IMR-90 (cell line): ENCODE data around the gene ADGRA1. TPM values are rescaled to one million over a fixed set of nuclear protein-coding genes. Genes with fewer than 3 reads are reported as not detected.
A peak's percentile ranks its signal among the peaks of the same experiment; 100 is the strongest.

Source experiments
- ATAC-seq: fragments of 200-7000 bp; cut with Tn5 transposase; 2 replicates; pipeline ENCODE4 v1.9.1; 2020; ENCODE audit warnings: low read depth, mild to moderate bottlenecking, moderate library complexity
- BruUV-seq: library from RNA; stranded (reverse); fragments of 400-500 nt; replicated peaks from 2 replicates; lab custom pipeline; 2021; lab: Mats Ljungman, UMichigan
- CTCF ChIA-PET: fragments of 300-600 bp; formaldehyde crosslinking; extraction: SDS; loops from one replicate; lab custom pipeline; 2021; ENCODE audit warnings: antibody characterized with exemption; lab: Yijun Ruan, JAX
- POLR2A ChIA-PET: fragments of 300-600 bp; sonication (Branson Sonifier 250); formaldehyde crosslinking; loops from one replicate; lab custom pipeline; 2022; ENCODE audit warnings: antibody characterized with exemption; ENCODE audit not compliant: unreplicated experiment; lab: Charles Lee
- DNase-seq: peaks from one replicate; pipeline ENCODE4 v3.0.0; 2013
- H2AFZ ChIP-seq: replicated peaks from 2 replicates; pipeline ENCODE3; 2013; ENCODE audit warnings: low read length, mild to moderate bottlenecking; ENCODE audit not compliant: poor library complexity
- H2AK5ac ChIP-seq: 2 replicates; pipeline ENCODE4 v1.6.1; 2013; ENCODE audit warnings: low read depth, low read length, inconsistent platforms
- H2AK9ac ChIP-seq: replicated peaks from 2 replicates; pipeline ENCODE3; 2013; ENCODE audit warnings: mild to moderate bottlenecking, low read depth, low read length, moderate library complexity; ENCODE audit not compliant: poor library complexity
- H2BK120ac ChIP-seq: 2 replicates; pipeline ENCODE4 v1.6.1; 2013; ENCODE audit warnings: low read depth, low read length, inconsistent platforms
- H2BK15ac ChIP-seq: 3 replicates; pipeline ENCODE4 v1.6.1; 2013; ENCODE audit warnings: low read depth, low read length, inconsistent platforms
- H2BK20ac ChIP-seq: 2 replicates; pipeline ENCODE4 v1.6.1; 2013; ENCODE audit warnings: low read depth, mild to moderate bottlenecking, inconsistent platforms, low read length, moderate library complexity
- H2BK5ac ChIP-seq: 2 replicates; pipeline ENCODE4 v1.6.1; 2013; ENCODE audit warnings: mild to moderate bottlenecking, low read depth, low read length, inconsistent platforms; ENCODE audit not compliant: poor library complexity, severe bottlenecking
- H3K14ac ChIP-seq: replicated peaks from 2 replicates; pipeline ENCODE4 v1.6.1; 2013; ENCODE audit warnings: low read depth, low read length, inconsistent platforms
- H3K18ac ChIP-seq: 2 replicates; pipeline ENCODE4 v1.6.1; 2013; ENCODE audit warnings: low read depth, low read length, control low read depth
- H3K23ac ChIP-seq: 2 replicates; pipeline ENCODE4 v1.6.1; 2013; ENCODE audit warnings: low read depth, low read length, inconsistent platforms
- H3K27ac ChIP-seq: 2 replicates; pipeline ENCODE4 v1.5.1; 2013; ENCODE audit warnings: mild to moderate bottlenecking, control low read depth, low read length; ENCODE audit not compliant: insufficient read depth
- H3K27me3 ChIP-seq: 2 replicates; pipeline ENCODE4 v1.6.1; 2013; ENCODE audit warnings: low read length; ENCODE audit not compliant: control insufficient read depth, insufficient read depth
- H3K36me3 ChIP-seq: 2 replicates; pipeline ENCODE4 v1.6.1; 2013; ENCODE audit warnings: low read length, mixed read lengths; ENCODE audit not compliant: control insufficient read depth, insufficient read depth
- H3K4ac ChIP-seq: 2 replicates; pipeline ENCODE4 v1.6.1; 2013; ENCODE audit warnings: low read depth, low read length, inconsistent platforms
- H3K4me1 ChIP-seq: 2 replicates; pipeline ENCODE4 v1.6.1; 2013; ENCODE audit warnings: low read length, mixed read lengths; ENCODE audit not compliant: control insufficient read depth, insufficient read depth
- H3K4me2 ChIP-seq: 2 replicates; pipeline ENCODE4 v1.6.1; 2013; ENCODE audit warnings: low read depth, mild to moderate bottlenecking, control low read depth, low read length, moderate library complexity
- H3K4me3 ChIP-seq: 2 replicates; pipeline ENCODE4 v1.5.1; 2013; ENCODE audit warnings: low read depth, mild to moderate bottlenecking, control low read depth, low read length, moderate library complexity; ENCODE audit not compliant: insufficient read depth
- H3K56ac ChIP-seq: 2 replicates; pipeline ENCODE4 v1.6.1; 2013; ENCODE audit warnings: low read length, inconsistent platforms; ENCODE audit not compliant: insufficient read depth; ENCODE audit errors: extremely low read depth
- H3K79me1 ChIP-seq, 2 experiments: 2 replicates each; pipeline ENCODE4 v1.6.1; 2013; ENCODE audit warnings: low read length in 2 of 2, inconsistent platforms in 1 of 2, low read depth in 1 of 2
- H3K9ac ChIP-seq: 2 replicates; pipeline ENCODE4 v1.6.1; 2013; ENCODE audit warnings: low read depth, low read length, control low read depth
- H3K9me1 ChIP-seq: 2 replicates; pipeline ENCODE4 v1.6.1; 2013; ENCODE audit warnings: low read length, inconsistent platforms; ENCODE audit not compliant: insufficient read depth
- H3K9me3 ChIP-seq: 2 replicates; pipeline ENCODE4 v1.6.1; 2013; ENCODE audit warnings: low read length; ENCODE audit not compliant: control insufficient read depth, insufficient read depth
- H4K20me1 ChIP-seq: 2 replicates; pipeline ENCODE4 v1.6.1; 2013; ENCODE audit warnings: low read length, inconsistent platforms; ENCODE audit not compliant: insufficient read depth
- H4K5ac ChIP-seq: 2 replicates; pipeline ENCODE4 v1.6.1; 2013; ENCODE audit warnings: mild to moderate bottlenecking, low read depth, low read length, control low read depth
- H4K8ac ChIP-seq, 2 experiments: 2 replicates each; pipeline ENCODE4 v1.6.1; 2013; ENCODE audit warnings: low read depth in 2 of 2, low read length in 2 of 2, control low read depth in 1 of 2, inconsistent platforms in 1 of 2
- H4K91ac ChIP-seq: 2 replicates; pipeline ENCODE4 v1.6.1; 2013; ENCODE audit warnings: low read depth, low read length, inconsistent platforms; ENCODE audit not compliant: insufficient read depth
- MAZ ChIP-seq: IDR thresholded peaks from 2 replicates; pipeline ENCODE4 v1.6.1; 2012; ENCODE audit warnings: low read depth, mild to moderate bottlenecking, low read length, improper control_type of control experiment, moderate library complexity, borderline replicate concordance
- WGBS, 2 experiments: methylation state at CpG; one replicate each; pipeline versions ENCODE4 v1.1.5 to v1.1.7; 2013; ENCODE audit warnings: missing lambda C conversion rate in 2 of 2; ENCODE audit not compliant: insufficient read length in 1 of 2; ENCODE audit errors: extremely low coverage in 2 of 2; 5-methylcytosine and 5-hydroxymethylcytosine counted together
- dilution Hi-C: fragments of 300-500 bp; cut with HindIII; formaldehyde crosslinking; loops from one replicate; pipeline ENCODE4 v1.14.3; 2018; ENCODE audit warnings: low sequenced_read_pairs; ENCODE audit not compliant: unreplicated experiment
- in situ Hi-C: fragments of 300-500 bp; cut with MboI; formaldehyde crosslinking; loops from 3 replicates; pipeline ENCODE4 v1.14.3; 2019; ENCODE audit warnings: low sequenced_read_pairs, inconsistent platforms, mixed read lengths
- intact Hi-C: fragments of 100-400 bp; cut with micrococcal nuclease; formaldehyde crosslinking; loops from 2 replicates; pipeline ENCODE4 v1.10.0; 2022
- polyA plus RNA-seq, 3 experiments: library from polyadenylated mRNA; depleted of rRNA; stranded (reverse); fragments of >200 nt; gene quantifications; 2 replicates each; pipeline ENCODE4 v1.2.3, GENCODE V29; 2012; ENCODE audit warnings: low replicate concordance in 1 of 3
- total RNA-seq: library from RNA; depleted of rRNA; stranded (reverse); fragments of >200 nt; gene quantifications from 2 replicates; pipeline ENCODE4 v1.2.3, GENCODE V29; 2012
- TF ChIP-seq, protein P1 (sequence below): fragments of 150-350 bp; IDR thresholded peaks from 2 replicates; pipeline ENCODE4 v1.6.1; 2016; ENCODE audit warnings: low read depth, mild to moderate bottlenecking, low read length, moderate library complexity, borderline replicate concordance

Gene ADGRA1
- total and polyA plus RNA-seq, 2 of the 4 experiments (the other 2 are of a cell fraction), result not detected

DNA sequence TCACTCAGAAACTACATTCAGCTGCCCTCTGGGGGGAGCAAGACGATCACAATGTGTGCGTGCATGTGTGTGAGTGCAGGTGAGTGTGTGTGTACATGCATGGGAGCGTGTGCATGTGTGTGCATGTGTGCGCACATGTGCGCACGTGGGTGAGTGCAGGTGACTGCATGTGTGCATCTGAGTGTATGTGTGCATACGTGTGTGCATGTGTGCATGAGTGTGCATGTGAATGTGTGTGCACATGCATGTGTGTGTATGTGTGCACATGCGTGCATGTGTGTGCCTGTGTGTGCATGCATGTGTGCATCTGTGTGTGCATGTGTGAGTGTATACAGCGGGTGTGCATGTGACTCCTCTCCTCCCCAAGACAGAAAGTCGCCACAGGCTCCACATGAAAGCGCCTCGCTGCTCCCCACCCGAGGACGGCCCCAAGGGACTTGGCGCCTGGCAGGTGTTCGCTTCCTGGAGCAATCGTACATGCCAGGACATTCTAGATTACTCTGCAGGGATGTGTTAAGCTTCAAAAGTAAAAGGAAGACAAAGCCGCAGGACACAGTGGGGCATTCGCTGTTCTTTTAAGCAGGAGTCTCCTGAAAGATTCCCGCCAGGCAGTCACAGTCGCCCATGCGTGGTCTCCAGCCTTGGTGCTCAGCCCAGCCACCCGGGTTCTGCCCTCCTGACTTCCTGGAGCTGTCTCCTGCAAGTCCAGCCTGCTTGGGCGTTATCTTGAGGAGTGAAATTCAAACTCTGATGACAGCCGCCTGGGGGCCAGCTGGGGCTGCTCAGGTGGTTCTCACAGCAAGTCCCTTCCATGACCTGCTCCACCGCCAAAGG, 42.0 kb upstream of the ADGRA1 start:
- CTCF ChIA-PET, result interaction anchor here (0.8 kb wide), 1 partner anchor 8 kb away, joined by 4 read pairs; no protein-coding TSS in a partner anchor
- Histone ChIP-seq H3K27me3 (peaks cover 11% of the 10 kb centered on the region), H2BK5ac (no peak overlapping the region), H4K91ac (no peak overlapping the region), H3K4me2 (no peak overlapping the region), H3K56ac (no peak overlapping the region), H4K8ac (no peak overlapping the region), H3K9ac (no peak overlapping the region), H3K9me3 (no peaks in the 10 kb centered on the region), H3K23ac (no peak overlapping the region), H4K20me1 (no peaks in the 10 kb centered on the region), H3K4ac (no peak overlapping the region), H3K36me3 (no peaks in the 10 kb centered on the region), H2BK20ac (no peak overlapping the region), H3K4me1 (no peaks in the 10 kb centered on the region), H3K14ac (no peak overlapping the region), H3K9me1 (no peaks in the 10 kb centered on the region), H2BK120ac (no peak overlapping the region), H2AFZ (peak overlapping the region; percentile 58), H2AK9ac (no peak overlapping the region), H2BK15ac (no peak overlapping the region), H3K79me1 (no peaks in the 10 kb centered on the region), H3K18ac (no peak overlapping the region), H4K5ac (no peak overlapping the region), H3K27ac (no peak overlapping the region), H2AK5ac (no peak overlapping the region), H3K4me3 (no peak overlapping the region)
- BruUV-seq, result no TSS peak
- TF ChIP-seq, protein P1, sequence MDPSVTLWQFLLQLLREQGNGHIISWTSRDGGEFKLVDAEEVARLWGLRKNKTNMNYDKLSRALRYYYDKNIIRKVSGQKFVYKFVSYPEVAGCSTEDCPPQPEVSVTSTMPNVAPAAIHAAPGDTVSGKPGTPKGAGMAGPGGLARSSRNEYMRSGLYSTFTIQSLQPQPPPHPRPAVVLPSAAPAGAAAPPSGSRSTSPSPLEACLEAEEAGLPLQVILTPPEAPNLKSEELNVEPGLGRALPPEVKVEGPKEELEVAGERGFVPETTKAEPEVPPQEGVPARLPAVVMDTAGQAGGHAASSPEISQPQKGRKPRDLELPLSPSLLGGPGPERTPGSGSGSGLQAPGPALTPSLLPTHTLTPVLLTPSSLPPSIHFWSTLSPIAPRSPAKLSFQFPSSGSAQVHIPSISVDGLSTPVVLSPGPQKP, result no peak
- TF ChIP-seq MAZ, result no peak
- DNase-seq, result no peak
- in situ Hi-C loops, result no loop called here
- intact Hi-C loops, result no loop called here
- dilution Hi-C loops, result no loop called here
- 63% methylated on average over 14 of the region's 26 CpGs; no CpG with 5 or more reads in 1 of the 2 experiments for WGBS, 2 experiments
- POLR2A ChIA-PET, result no interaction called here
- no peak for ATAC-seq
